GM12892 (cell line): Measurements from ENCODE around the gene ZBTB46.

ENCODE experiments used
- POLR2A ChIP-seq: IDR thresholded peaks from 2 replicates; pipeline ENCODE4 v1.6.1; 2011; ENCODE audit warnings: low read depth, low read length, control low read depth
- POLR2AphosphoS5 ChIP-seq: IDR thresholded peaks from 2 replicates; pipeline ENCODE4 v1.6.1; 2011; ENCODE audit warnings: low read depth, low read length, control low read depth

GRCh38 chr20:63828545-63828944, 2.5 kb downstream of the ZBTB46 start:
- TF ChIP-seq POLR2A (no peak), POLR2AphosphoS5 (no peak)
